Colonic mucosa (tissue), 4 donors: ENCODE data around the gene CASKIN1. TPM values are rescaled to one million over a fixed set of nuclear protein-coding genes. Genes with fewer than 3 reads are reported as not detected.

Source experiments
- DNase-seq: peaks from one replicate; pipeline ENCODE4 v3.0.0-alpha.2; 2020
- H3K27ac ChIP-seq: fragments of 200-600 bp; one replicate; pipeline ENCODE4 v1.8.0; 2021
- H3K27me3 ChIP-seq: fragments of 200-600 bp; one replicate; pipeline ENCODE4 v1.8.0; 2021
- H3K36me3 ChIP-seq: fragments of 200-600 bp; one replicate; pipeline ENCODE4 v1.8.0; 2021
- H3K4me1 ChIP-seq: fragments of 200-600 bp; one replicate; pipeline ENCODE4 v1.8.0; 2021; ENCODE audit warnings: mild to moderate bottlenecking
- H3K4me3 ChIP-seq: fragments of 200-600 bp; one replicate; pipeline ENCODE4 v1.8.0; 2021
- H3K9ac ChIP-seq, 2 donors: one replicate each; pipeline ENCODE4 v1.7.0; 2013; ENCODE audit warnings: control low read depth in 2 of 2, low read depth in 2 of 2, low read length in 2 of 2
- H3K9me3 ChIP-seq: fragments of 200-600 bp; one replicate; pipeline ENCODE4 v1.8.0; 2021
- CTCF ChIP-seq: fragments of 200-600 bp; IDR thresholded peaks from one replicate; pipeline ENCODE4 v1.8.0; 2022; ENCODE audit warnings: antibody characterized with exemption, mild to moderate bottlenecking
- intact Hi-C: fragments of 100-400 bp; cut with DNase I; formaldehyde crosslinking; loops from one replicate; pipeline ENCODE4 v1.14.1; 2022
- total RNA-seq, 2 donors: library from RNA; stranded (reverse); fragmentation: NEBNext Ultra II Directional in 1 of 2; extraction: Animal tissue kit (Norgen Biotek cat#: 25700) in 1 of 2; gene quantifications; one replicate each; pipeline ENCODE4 v1.2.1, GENCODE V29; 2021
- donor health status: healthy.
- donor health status: DM: no; HTN: no; CAD: no.
- donor health status: DM: no; HTN: no; CAD: no.

CASKIN1 gene
- total RNA-seq, 2 donors from 2014 or later, result 0.07 to 0.27 TPM

GRCh38 chr16:2173916-2174315 lies 22.5 kb downstream of the CASKIN1 start:
- no peaks in the 10 kb centered on the region for H3K9me3 ChIP-seq
- DNase-seq, result no peak
- no peaks in the 10 kb centered on the region for H3K4me1 ChIP-seq
- H3K9ac ChIP-seq, result no peak overlapping the region
- no peaks in the 10 kb centered on the region for H3K27me3 ChIP-seq
- intact Hi-C loops, result no loop called here
- peaks cover 10% of the 10 kb centered on the region for H3K36me3 ChIP-seq
- TF ChIP-seq CTCF, result no peak
- no peak overlapping the region for H3K4me3 ChIP-seq
- H3K27ac ChIP-seq, result no peak overlapping the region

- peaks cover 10% of the 10 kb centered on the region for H3K36me3 ChIP-seq
- TF ChIP-seq CTCF, result no peak
- no peak overlapping the region for H3K9ac ChIP-seq
- no peak overlapping the region for H3K27ac ChIP-seq
- H3K4me1 ChIP-seq, result no peaks in the 10 kb centered on the region
- no peak overlapping the region for H3K4me3 ChIP-seq
- no peak for DNase-seq
- H3K27me3 ChIP-seq, result no peaks in the 10 kb centered on the region
- intact Hi-C loops, result no loop called here
- no peaks in the 10 kb centered on the region for H3K9me3 ChIP-seq
Measured at GRCh38 chr16:2173366-2173765, 23.0 kb downstream of the CASKIN1 start.

GRCh38 chr16:2172688-2173335 lies 23.6 kb downstream of the CASKIN1 start:
- intact Hi-C loops, result no loop called here
- Histone ChIP-seq H3K4me3 (no peak overlapping the region), H3K9ac (no peak overlapping the region), H3K27ac (no peak overlapping the region), H3K4me1 (no peaks in the 10 kb centered on the region), H3K36me3 (peaks cover 11% of the 10 kb centered on the region), H3K9me3 (no peaks in the 10 kb centered on the region), H3K27me3 (no peaks in the 10 kb centered on the region)
- no peak for DNase-seq
- TF ChIP-seq CTCF, result no peak

GRCh38 chr16:2171601-2172178 lies 24.7 kb downstream of the CASKIN1 start:
- Histone ChIP-seq H3K27me3 (no peaks in the 10 kb centered on the region), H3K36me3 (peaks cover 18% of the 10 kb centered on the region), H3K9me3 (no peaks in the 10 kb centered on the region), H3K4me3 (no peak overlapping the region), H3K9ac (no peak overlapping the region), H3K27ac (no peak overlapping the region), H3K4me1 (no peaks in the 10 kb centered on the region)
- intact Hi-C loops, result no loop called here
- no peak for TF ChIP-seq CTCF
- no peak for DNase-seq

- intact Hi-C loops, result no loop called here
- Histone ChIP-seq H3K27me3 (no peaks in the 10 kb centered on the region), H3K4me3 (no peak overlapping the region), H3K4me1 (no peaks in the 10 kb centered on the region), H3K9me3 (no peaks in the 10 kb centered on the region), H3K9ac (no peak overlapping the region), H3K27ac (no peak overlapping the region), H3K36me3 (peaks cover 18% of the 10 kb centered on the region)
- TF ChIP-seq CTCF, result no peak
- no peak for DNase-seq
Measured at GRCh38 chr16:2170587-2171435, 25.6 kb downstream of the CASKIN1 start.
